Inferior parietal cortex (tissue), 1 donor: ENCODE data around the gene SYCE1.
"Not testable (repeated sequence)": the region's sequence is repeated elsewhere in the genome, so short reads cannot be mapped to it uniquely, and the experiment has no call there.

Experiments
- DNase-seq: peaks from one replicate; pipeline ENCODE4 v3.0.0-alpha.2; 2016; ENCODE audit errors: extremely low spot score

The SYCE1 gene

DNA sequence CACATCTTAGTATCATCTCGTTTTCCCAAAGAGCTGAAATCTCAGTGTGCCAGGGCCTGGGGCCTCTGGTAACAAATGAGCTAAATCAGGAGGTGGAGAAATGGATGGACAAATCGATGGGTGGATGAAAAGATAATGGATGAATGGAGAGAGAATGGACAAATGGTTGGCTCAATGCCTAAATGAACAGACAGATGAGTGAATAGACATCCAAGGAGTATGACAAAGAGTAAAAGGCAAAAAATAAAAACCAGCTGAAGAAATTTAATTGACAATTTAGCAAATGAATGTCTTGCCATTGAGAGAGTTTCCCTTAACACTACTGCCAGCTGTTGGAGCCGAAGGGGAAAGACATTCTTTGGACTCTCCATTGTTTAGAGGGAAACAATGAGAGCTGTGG, 8.0 kb downstream of the SYCE1 start:
- DNase-seq, result no peak

- DNase-seq, result no peak
These were observed 9.9 kb downstream of the SYCE1 start for GRCh38 chr10:133555521-133555920.

- no peak for DNase-seq
These were observed 10.8 kb downstream of the SYCE1 start for GRCh38 chr10:133554600-133554999.

GRCh38 chr10:133544506-133544905, 20.9 kb downstream of the SYCE1 start:
- DNase-seq, result no peak

DNA sequence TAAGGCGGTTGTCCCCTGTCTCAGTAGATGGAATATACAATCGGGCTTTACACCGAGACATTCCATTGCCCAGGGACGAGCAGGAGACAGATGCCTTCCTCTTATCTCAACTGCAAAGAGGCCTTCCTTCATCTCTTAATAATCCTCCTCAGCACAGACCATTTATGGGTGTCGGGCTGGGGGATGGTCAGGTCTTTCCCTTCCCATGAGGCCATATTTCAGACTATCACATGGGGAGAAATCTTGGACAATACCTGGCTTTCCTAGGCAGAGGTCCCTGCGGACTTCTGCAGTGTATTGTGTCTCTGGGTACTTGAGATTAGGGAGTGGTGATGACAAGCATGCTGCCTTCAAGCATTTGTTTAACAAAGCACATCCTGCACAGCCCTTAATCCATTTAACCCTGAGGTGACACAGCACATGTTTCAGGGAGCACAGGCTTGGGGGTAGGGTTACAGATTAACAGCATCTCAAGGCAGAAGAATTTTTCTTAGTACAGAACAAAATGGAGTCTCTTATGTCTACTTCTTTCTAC, 23.9 kb downstream of the SYCE1 start:
- DNase-seq, result not testable (repeated sequence)

- DNase-seq, result peak; percentile 12
These were observed 27.5 kb downstream of the SYCE1 start for GRCh38 chr10:133537546-133538545.

DNA sequence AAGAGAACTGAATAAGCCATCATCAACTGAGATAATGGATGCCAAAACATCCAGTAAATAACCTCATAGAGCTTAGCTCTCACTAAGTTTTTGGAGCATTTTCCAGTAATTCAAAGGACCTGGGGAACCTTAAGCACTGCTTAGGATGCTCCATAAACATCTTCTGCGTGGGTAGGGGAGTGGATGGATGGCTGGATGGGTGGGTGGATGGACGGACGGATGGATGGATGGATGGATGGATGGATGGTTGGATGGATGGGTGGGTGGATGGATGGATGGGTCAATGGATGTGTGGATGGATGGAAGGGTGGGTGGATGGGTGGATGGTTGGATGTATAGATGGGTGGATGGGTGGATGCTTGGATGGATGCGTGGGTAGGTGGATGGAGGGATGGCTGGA, 29.2 kb downstream of the SYCE1 start:
- no peak for DNase-seq

- no peak for DNase-seq
These were observed 31.0 kb downstream of the SYCE1 start for GRCh38 chr10:133534417-133534816.

DNA sequence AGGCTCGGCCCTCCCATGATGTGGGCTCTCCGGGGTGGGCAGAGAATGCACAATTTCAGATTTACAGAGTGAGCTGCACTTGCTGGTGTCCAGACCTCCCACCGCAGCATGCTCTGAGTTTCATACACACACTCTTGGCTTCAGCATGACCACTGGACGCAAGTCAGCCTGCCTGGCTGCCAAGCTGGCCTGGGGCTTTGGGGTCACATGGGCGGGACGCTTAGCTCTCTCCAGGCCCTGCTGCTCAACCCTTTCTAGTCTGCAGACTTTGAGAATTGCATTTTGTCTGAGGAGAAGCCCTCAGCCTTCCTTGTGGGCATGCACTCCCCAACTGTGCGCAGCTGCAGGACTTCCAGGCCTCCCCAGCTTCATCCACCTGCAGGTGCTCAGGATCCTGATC, 32.5 kb downstream of the SYCE1 start:
- DNase-seq, result no peak

DNA sequence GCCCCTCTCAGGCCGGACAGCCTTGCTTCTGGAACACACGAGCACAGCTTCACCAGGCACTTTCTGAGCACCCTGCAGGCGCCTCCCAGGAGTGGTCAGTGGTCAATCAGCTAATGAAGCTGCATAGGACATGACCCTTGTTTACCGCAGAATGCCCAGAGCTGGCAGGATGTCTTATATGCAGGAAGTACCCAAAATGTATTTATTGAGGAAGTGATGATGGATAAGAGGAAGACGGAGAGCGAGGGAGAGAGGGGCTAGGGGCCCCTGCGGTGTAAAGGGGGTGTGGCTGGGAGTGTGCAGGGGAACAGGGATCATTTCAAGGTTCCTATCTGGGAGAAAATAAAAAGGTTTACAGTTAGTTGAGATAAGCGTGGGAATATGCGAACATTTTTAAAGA, 34.9 kb downstream of the SYCE1 start:
- DNase-seq, result no peak

GRCh38 chr10:133529576-133529946, 35.8 kb downstream of the SYCE1 start:
- no peak for DNase-seq

DNA sequence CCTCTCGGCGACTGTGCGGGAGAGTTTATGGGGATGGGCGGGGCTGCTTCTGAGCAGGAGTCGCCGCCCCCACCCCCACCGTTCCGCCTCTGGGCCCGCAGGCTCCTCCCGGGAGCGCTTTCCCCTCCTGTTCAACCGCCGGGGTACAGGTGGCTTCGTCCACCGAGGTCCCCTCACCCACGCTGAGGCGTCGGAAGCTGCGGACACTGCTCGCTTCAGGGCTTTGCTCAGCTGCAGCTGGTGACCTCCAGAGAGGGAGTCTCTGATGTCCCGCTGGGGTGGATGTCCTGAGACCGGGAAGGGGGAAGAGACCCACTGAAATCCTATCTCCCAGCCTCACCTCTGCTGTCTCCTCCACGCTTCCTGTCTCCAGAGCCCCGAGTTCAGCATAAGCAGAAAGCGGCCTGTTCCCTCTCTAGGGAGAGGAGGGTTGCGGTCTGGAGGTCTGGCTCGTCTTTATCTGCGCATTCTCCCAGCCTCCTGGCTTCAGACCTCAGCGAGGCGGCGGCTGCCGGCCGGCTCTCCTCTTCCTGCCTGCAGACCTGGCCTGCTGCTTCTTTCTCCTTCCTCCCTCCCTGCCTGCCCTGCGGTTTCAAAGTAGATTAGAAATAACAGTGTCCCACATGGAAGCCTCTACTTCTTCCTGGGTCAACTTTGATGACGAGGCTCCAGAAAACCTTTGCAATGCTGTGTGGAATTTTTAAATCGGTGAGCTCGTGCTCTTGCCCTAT, 36.4 kb downstream of the SYCE1 start:
- DNase-seq, result peak; percentile 5

DNA sequence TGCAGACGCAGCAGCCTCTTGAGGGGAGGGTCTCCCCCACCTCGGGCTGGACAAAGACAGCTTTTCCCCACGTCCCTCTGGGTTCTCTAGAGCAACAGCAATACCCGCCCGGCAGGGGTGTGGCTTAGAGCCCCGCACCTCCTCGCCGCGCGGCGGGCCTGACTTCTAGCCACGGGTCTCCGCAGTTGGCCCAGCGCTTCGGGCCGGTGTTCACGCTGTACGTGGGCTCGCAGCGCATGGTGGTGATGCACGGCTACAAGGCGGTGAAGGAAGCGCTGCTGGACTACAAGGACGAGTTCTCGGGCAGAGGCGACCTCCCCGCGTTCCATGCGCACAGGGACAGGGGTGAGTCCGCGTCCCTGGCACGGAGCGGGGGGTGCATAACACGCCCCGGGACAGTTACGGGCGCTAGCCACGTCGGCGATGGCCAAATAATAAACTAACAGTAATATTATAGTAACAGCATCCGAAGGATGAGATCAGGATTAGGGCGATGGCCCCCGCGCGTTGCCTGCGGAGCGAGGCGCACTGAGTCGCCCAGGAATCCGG, 37.0 kb downstream of the SYCE1 start:
- DNase-seq, result peak; percentile 17

- peak; percentile 22 for DNase-seq
These were observed 37.6 kb downstream of the SYCE1 start for GRCh38 chr10:133527771-133528271.

- no peak for DNase-seq
These were observed 38.3 kb downstream of the SYCE1 start, which contains the start of gene CYP2E1 for GRCh38 chr10:133526957-133527588. CYP2E1 (plus strand) TSS chr10:133527363; CDS start chr10:133527396, 33 bp downstream.

DNA sequence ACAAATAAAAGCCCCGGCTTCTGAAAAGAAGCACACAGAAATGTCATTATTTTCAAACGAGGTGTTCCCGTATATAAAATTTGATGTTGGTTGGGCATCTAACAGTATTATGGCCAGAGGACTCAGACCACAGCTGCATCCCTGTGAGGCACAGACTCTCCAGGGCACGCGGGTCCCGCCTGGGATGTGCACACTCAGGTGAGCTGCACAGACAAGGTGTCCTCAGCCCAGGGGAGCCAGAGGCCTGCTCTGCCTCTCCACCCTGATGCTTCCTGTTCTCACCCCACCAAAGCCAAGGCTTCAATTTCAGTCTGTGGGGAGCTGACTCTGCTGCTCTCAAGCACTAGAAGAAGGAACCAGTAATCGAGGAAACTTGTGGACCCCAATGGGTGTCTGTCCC, 39.9 kb downstream of the SYCE1 start:
- no peak for DNase-seq

DNA sequence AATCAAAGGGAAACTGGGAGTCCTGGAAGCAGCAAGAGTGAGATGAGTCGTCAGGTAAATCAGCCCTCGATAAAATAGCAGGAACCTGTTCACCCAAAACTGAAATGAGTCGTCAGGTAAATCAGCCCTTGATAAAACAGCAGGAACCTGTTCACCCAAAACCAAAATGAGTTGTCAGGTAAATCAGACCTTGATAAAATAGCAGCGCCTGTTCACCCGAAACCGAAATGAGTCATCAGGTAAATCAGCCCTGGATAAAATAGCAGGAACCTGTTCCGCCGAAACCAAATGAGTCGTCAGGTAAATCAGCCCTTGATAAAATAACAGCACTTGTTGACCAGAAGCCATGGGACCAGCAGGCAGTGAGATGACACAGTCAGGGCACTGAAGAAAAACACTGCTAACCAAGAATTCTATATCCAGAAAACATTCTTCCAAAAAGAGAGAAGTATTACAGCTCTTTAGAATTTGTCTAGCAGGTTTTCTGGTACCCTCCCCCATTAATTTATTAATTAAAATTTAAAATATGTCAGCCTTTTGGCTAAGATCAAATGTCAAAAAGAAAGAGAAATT, 41.7 kb downstream of the SYCE1 start:
- DNase-seq, result no peak

DNA sequence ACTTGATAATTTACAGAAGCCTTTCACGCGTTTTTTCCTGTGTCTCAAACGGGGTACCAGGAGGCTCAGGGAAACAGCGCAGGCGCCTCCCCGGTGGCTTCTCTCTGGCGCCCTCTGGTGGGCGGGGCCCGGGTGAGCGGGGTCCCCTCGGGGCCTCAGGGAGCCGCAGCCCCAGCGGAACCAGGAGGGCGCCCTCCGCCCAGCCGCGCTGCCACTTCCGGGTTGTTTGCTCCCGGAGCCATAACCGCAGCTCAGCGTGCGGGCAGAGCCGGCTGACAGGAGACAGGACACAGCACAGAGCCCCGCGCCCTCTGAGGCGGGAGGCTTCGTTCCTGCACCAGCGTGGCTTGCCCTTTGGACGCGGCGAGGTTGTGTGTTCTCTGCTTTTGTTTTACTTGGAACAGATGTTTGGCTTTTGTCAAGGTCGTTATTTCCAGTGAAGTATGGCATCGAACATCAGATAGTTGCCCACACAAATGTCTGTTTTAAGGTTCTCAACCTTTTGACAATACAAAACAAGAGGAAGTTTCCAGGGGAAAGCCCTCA, 45.1 kb downstream of the SYCE1 start:
- DNase-seq, result peak; percentile 72

DNA sequence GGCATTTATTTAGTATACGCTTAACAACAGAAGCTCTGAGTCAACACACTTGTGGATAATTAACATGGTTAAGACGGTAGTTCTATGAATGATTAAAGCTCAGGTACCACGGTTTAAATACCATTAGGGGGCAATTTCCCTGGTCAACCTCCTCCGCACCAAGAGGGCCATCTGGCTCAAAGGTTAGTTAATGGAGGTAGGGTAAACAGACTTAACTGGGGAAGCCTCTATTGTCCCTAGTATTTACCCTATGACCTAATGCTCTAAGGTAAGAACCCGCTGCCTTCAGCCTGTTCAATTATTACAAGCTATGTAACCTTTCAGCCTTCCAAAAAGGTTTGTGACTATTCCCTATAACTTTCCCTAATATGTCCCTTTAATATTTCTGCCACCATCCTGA, 46.9 kb downstream of the SYCE1 start:
- not testable (repeated sequence) for DNase-seq

GRCh38 chr10:133516057-133516456, 49.3 kb downstream of the SYCE1 start:
- no peak for DNase-seq

GRCh38 chr10:133515471-133515870, 49.9 kb downstream of the SYCE1 start:
- no peak for DNase-seq
